Smooth muscle cell of trachea (primary cell): Measurements from ENCODE around the gene RPL12. TPM values are rescaled to one million over a fixed set of nuclear protein-coding genes. Genes with fewer than 3 reads are reported as not detected.

Experiments used
- total RNA-seq: library from RNA; depleted of rRNA; stranded (reverse); fragments of >200 nt; gene quantifications from 2 replicates; pipeline ENCODE4 v1.2.1, GENCODE V29; 2014

The RPL12 gene
- total RNA-seq: 952 and 1,458 TPM in 2 replicates

GRCh38 chr9:127450830-127451607 is at the start of gene RPL12, which contains the start of gene LRSAM1:
RPL12 (minus strand) TSS chr9:127451406; CDS start chr9:127451317, 89 bp downstream.
LRSAM1 (plus strand) TSS chr9:127451510; CDS start chr9:127454528, 3,018 bp downstream.

GRCh38 chr9:127423934-127424675 is 27.1 kb downstream of the RPL12 start, which contains the start of gene ZNF79:
ZNF79 (plus strand) TSS chr9:127424382; CDS start chr9:127424788, 406 bp downstream.

Other genes with a start within 250 kb of the RPL12 start
- 1.3 and 5.0 TPM in 2 replicates for gene GARNL3, start 186.6 kb downstream of the RPL12 start, total RNA-seq
- 8.4 and 15.7 TPM in 2 replicates for gene SLC2A8, start 54.2 kb downstream of the RPL12 start, total RNA-seq
- gene ZNF79, start 27.0 kb downstream of the RPL12 start, total RNA-seq: 10.8 and 19.0 TPM in 2 replicates
- 19.6 and 21.2 TPM in 2 replicates for gene LRSAM1, start 104 bp upstream of the RPL12 start, total RNA-seq
- gene STXBP1, start 160.9 kb upstream of the RPL12 start, total RNA-seq: 41.8 and 49.9 TPM in 2 replicates